GM23248 (cell line): ENCODE results near the gene PHLPP2. TPM values are rescaled to one million over a fixed set of nuclear protein-coding genes. Genes with fewer than 3 reads are reported as not detected.

Experiments
- DNase-seq: peaks from one replicate; pipeline ENCODE4 v3.0.0-alpha.2; 2015
- H2AFZ ChIP-seq: fragments of 200-600 bp; sonication (generic); 2 replicates; pipeline ENCODE4 v1.6.1; 2016; ENCODE audit warnings: antibody characterized with exemption
- H3F3A ChIP-seq: fragments of 200-600 bp; sonication (generic); 2 replicates; pipeline ENCODE4 v1.6.1; 2016; ENCODE audit warnings: mild to moderate bottlenecking, antibody characterized with exemption, mixed run types; ENCODE audit not compliant: insufficient read depth
- H3K27ac ChIP-seq: fragments of 200-600 bp; sonication (generic); 2 replicates; pipeline ENCODE4 v1.5.1; 2016; ENCODE audit warnings: mild to moderate bottlenecking
- H3K27me3 ChIP-seq: fragments of 200-600 bp; sonication (generic); replicated peaks from 2 replicates; pipeline ENCODE4 v1.6.1; 2016; ENCODE audit warnings: mild to moderate bottlenecking; ENCODE audit not compliant: insufficient read depth
- H3K36me3 ChIP-seq: fragments of 200-600 bp; sonication (generic); 2 replicates; pipeline ENCODE4 v1.6.1; 2016; ENCODE audit warnings: low read depth, mild to moderate bottlenecking
- H3K4me1 ChIP-seq: fragments of 200-600 bp; sonication (generic); 2 replicates; pipeline ENCODE4 v1.6.1; 2016; ENCODE audit warnings: mild to moderate bottlenecking; ENCODE audit not compliant: insufficient read depth
- H3K4me2 ChIP-seq: fragments of 200-600 bp; sonication (generic); one replicate; pipeline ENCODE4 v1.6.1; 2016; ENCODE audit warnings: mild to moderate bottlenecking; ENCODE audit not compliant: unreplicated experiment
- H3K4me3 ChIP-seq: fragments of 200-600 bp; sonication (generic); 2 replicates; pipeline ENCODE4 v1.5.1; 2016; ENCODE audit warnings: mild to moderate bottlenecking
- H3K79me2 ChIP-seq: fragments of 200-600 bp; sonication (generic); 2 replicates; pipeline ENCODE4 v1.6.1; 2016; ENCODE audit warnings: mild to moderate bottlenecking; ENCODE audit not compliant: insufficient read depth
- H3K9ac ChIP-seq: fragments of 200-600 bp; sonication (generic); 2 replicates; pipeline ENCODE4 v1.6.1; 2016; ENCODE audit warnings: mild to moderate bottlenecking
- H3K9me2 ChIP-seq: fragments of 200-600 bp; sonication (generic); 2 replicates; pipeline ENCODE4 v1.6.1; 2016; ENCODE audit warnings: mixed run types, mild to moderate bottlenecking, moderate library complexity; ENCODE audit not compliant: insufficient read depth
- H3K9me3 ChIP-seq: fragments of 200-600 bp; sonication (generic); one replicate; pipeline ENCODE4 v1.6.1; 2017; ENCODE audit warnings: low read depth
- H4K20me1 ChIP-seq: fragments of 200-600 bp; sonication (generic); 2 replicates; pipeline ENCODE4 v1.6.0; 2016; ENCODE audit not compliant: insufficient read depth
- EZH2 ChIP-seq: fragments of 200-600 bp; sonication (generic); IDR thresholded peaks from 2 replicates; pipeline ENCODE4 v1.6.1; 2018; ENCODE audit warnings: antibody characterized with exemption, mild to moderate bottlenecking; ENCODE audit not compliant: insufficient read depth, poor library complexity, severe bottlenecking
- EZH2phosphoT487 ChIP-seq: fragments of 200-600 bp; sonication (generic); IDR thresholded peaks from 2 replicates; pipeline ENCODE4 v1.6.1; 2018; ENCODE audit warnings: antibody characterized with exemption, moderate library complexity, mild to moderate bottlenecking, low read depth; ENCODE audit not compliant: insufficient read depth
- WGBS, 2 experiments: methylation state at CpG; one replicate each; pipeline ENCODE4 v1.1.6; 2015 to 2017; ENCODE audit warnings: low lambda C conversion rate in 2 of 2, low coverage in 1 of 2; ENCODE audit errors: missing lambda C conversion rate in 2 of 2; 5-methylcytosine and 5-hydroxymethylcytosine counted together
- in situ Hi-C: fragments of 300-500 bp; cut with MboI; formaldehyde crosslinking; loops from 2 replicates; pipeline ENCODE4 v1.15.0; 2020
- polyA plus RNA-seq: library from polyadenylated mRNA; unstranded; fragments of >200 nt; fragmentation: Nextera tagmentation; extraction: Ambion mirVana; gene quantifications from 2 replicates; pipeline ENCODE4 v1.2.1, GENCODE V29; 2016
- total RNA-seq: library from RNA; depleted of rRNA; stranded (reverse); fragments of >200 nt; shearing (Covaris generic); gene quantifications from 2 replicates; pipeline ENCODE4 v1.2.3, GENCODE V29; 2014

Gene PHLPP2
- total and polyA plus RNA-seq, 2 experiments from 2014 or later, result 2.6 to 7.1 TPM

GRCh38 chr16:71767060-71767900 lies 42.8 kb upstream of the PHLPP2 start:
- Histone ChIP-seq H3K4me3 (no peak overlapping the region), H3K27ac (peak overlapping the region; percentile 29), H3K9ac (no peak overlapping the region; the same call in 1 of the 2 replicates), H3K27me3 (no peaks in the 10 kb centered on the region), H3K79me2 (peaks cover 86% of the 10 kb centered on the region), H2AFZ (no peak overlapping the region), H4K20me1 (no peaks in the 10 kb centered on the region), H3K4me2 (no peak overlapping the region), H3K9me3 (no peaks in the 10 kb centered on the region), H3K36me3 (peaks cover 61% of the 10 kb centered on the region), H3F3A (peaks cover 17% of the 10 kb centered on the region), H3K9me2 (no peaks in the 10 kb centered on the region), H3K4me1 (peaks cover 24% of the 10 kb centered on the region)
- 75 to 78% methylated on average over 3 of the region's 3 CpGs for WGBS, 2 experiments
- peak; percentile 31 for DNase-seq
- no peak for TF ChIP-seq EZH2
- TF ChIP-seq EZH2phosphoT487, result no peak
- in situ Hi-C loops, result no loop called here

GRCh38 chr16:71762186-71762585 lies 37.7 kb upstream of the PHLPP2 start:
- H3K4me3 ChIP-seq, result peak overlapping the region; percentile 13; the same call in 1 of the 2 replicates
- TF ChIP-seq EZH2 (no peak), EZH2phosphoT487 (no peak)
- WGBS, 2 experiments, result 2 to 4% methylated on average over 2 of the region's 2 CpGs
- peak overlapping the region; percentile 59 for H3K4me2 ChIP-seq
- no peaks in the 10 kb centered on the region for H3K27me3 ChIP-seq
- in situ Hi-C loops, result no loop called here
- H3K9ac ChIP-seq, result 0 out of 2 replicates have a peak overlapping the region, but pooled peaks have one; percentile 32
- H3F3A ChIP-seq, result peaks cover 26% of the 10 kb centered on the region
- H2AFZ ChIP-seq, result no peak overlapping the region
- DNase-seq, result peak; percentile 71
- peaks cover 27% of the 10 kb centered on the region for H3K4me1 ChIP-seq
- peak overlapping the region; percentile 81 for H3K27ac ChIP-seq
- no peaks in the 10 kb centered on the region for H3K9me3 ChIP-seq
- no peaks in the 10 kb centered on the region for H3K9me2 ChIP-seq
- peaks cover 81% of the 10 kb centered on the region for H3K79me2 ChIP-seq
- no peaks in the 10 kb centered on the region for H4K20me1 ChIP-seq
- peaks cover 72% of the 10 kb centered on the region for H3K36me3 ChIP-seq

GRCh38 chr16:71761097-71761496 lies 36.6 kb upstream of the PHLPP2 start:
- TF ChIP-seq EZH2phosphoT487 (no peak), EZH2 (no peak)
- Histone ChIP-seq H3K9ac (no peak overlapping the region), H3K4me3 (no peak overlapping the region), H4K20me1 (no peaks in the 10 kb centered on the region), H3K36me3 (peaks cover 73% of the 10 kb centered on the region), H2AFZ (no peak overlapping the region), H3K9me2 (no peaks in the 10 kb centered on the region), H3F3A (peaks cover 24% of the 10 kb centered on the region), H3K9me3 (no peaks in the 10 kb centered on the region), H3K4me1 (peaks cover 16% of the 10 kb centered on the region), H3K4me2 (no peak overlapping the region), H3K27me3 (no peaks in the 10 kb centered on the region), H3K27ac (no peak overlapping the region), H3K79me2 (peaks cover 75% of the 10 kb centered on the region)
- whole genome bisulfite sequencing, 2 experiments, result 96 to 98% methylated on average over 2 of the region's 2 CpGs
- in situ Hi-C loops, result no loop called here
- DNase-seq, result no peak

- peaks cover 63% of the 10 kb centered on the region for H3K79me2 ChIP-seq
- H3K9me3 ChIP-seq, result no peaks in the 10 kb centered on the region
- peaks cover 24% of the 10 kb centered on the region for H3F3A ChIP-seq
- no peak overlapping the region for H2AFZ ChIP-seq
- in situ Hi-C loops, result no loop called here
- H3K4me3 ChIP-seq, result no peak overlapping the region
- no peak overlapping the region for H3K27ac ChIP-seq
- H3K4me1 ChIP-seq, result peaks cover 16% of the 10 kb centered on the region
- H3K36me3 ChIP-seq, result peaks cover 73% of the 10 kb centered on the region
- DNase-seq, result no peak
- H3K9me2 ChIP-seq, result no peaks in the 10 kb centered on the region
- H4K20me1 ChIP-seq, result no peaks in the 10 kb centered on the region
- H3K4me2 ChIP-seq, result no peak overlapping the region
- no peaks in the 10 kb centered on the region for H3K27me3 ChIP-seq
- no peak overlapping the region for H3K9ac ChIP-seq
- WGBS, 2 experiments, result 82 to 83% methylated on average over 5 of the region's 5 CpGs
- TF ChIP-seq EZH2 (no peak), EZH2phosphoT487 (no peak)
Measured at GRCh38 chr16:71758293-71758760, 33.8 kb upstream of the PHLPP2 start.
